ENCODE data around the gene CNTNAP5.

DNA sequence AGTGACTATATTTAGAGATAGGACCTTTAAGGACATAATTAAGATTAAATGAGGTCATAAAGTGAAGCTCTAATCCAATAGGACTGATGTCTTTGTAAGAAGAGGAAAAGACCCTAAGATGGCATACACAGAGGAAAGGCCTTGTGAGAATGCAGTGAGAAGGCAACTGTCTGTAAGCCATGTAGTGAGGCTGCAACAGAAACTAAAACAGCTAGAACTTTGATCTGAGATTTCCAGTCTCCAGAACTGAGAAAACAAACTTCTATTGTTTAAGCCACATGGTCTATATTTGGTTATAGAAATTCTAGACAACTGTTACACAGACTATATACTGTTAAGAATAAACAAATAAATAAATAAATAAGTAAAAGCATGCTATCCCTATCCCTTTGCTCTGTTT, 276.8 kb downstream of the CNTNAP5 start:
- TF ChIP-seq, protein P1, sequence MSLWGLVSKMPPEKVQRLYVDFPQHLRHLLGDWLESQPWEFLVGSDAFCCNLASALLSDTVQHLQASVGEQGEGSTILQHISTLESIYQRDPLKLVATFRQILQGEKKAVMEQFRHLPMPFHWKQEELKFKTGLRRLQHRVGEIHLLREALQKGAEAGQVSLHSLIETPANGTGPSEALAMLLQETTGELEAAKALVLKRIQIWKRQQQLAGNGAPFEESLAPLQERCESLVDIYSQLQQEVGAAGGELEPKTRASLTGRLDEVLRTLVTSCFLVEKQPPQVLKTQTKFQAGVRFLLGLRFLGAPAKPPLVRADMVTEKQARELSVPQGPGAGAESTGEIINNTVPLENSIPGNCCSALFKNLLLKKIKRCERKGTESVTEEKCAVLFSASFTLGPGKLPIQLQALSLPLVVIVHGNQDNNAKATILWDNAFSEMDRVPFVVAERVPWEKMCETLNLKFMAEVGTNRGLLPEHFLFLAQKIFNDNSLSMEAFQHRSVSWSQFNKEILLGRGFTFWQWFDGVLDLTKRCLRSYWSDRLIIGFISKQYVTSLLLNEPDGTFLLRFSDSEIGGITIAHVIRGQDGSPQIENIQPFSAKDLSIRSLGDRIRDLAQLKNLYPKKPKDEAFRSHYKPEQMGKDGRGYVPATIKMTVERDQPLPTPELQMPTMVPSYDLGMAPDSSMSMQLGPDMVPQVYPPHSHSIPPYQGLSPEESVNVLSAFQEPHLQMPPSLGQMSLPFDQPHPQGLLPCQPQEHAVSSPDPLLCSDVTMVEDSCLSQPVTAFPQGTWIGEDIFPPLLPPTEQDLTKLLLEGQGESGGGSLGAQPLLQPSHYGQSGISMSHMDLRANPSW (CRISPR knock-in tag; IDR thresholded peaks at IDR 0.05; ENCODE audit: borderline replicate concordance) = no peak
- TF ChIP-seq, protein P2, sequence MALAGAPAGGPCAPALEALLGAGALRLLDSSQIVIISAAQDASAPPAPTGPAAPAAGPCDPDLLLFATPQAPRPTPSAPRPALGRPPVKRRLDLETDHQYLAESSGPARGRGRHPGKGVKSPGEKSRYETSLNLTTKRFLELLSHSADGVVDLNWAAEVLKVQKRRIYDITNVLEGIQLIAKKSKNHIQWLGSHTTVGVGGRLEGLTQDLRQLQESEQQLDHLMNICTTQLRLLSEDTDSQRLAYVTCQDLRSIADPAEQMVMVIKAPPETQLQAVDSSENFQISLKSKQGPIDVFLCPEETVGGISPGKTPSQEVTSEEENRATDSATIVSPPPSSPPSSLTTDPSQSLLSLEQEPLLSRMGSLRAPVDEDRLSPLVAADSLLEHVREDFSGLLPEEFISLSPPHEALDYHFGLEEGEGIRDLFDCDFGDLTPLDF (CRISPR knock-in tag; IDR thresholded peaks at IDR 0.05) = no peak
- TF ChIP-seq HNRNPH1 (optimal IDR thresholded peaks at IDR 0.05; ENCODE audit: low read depth, low read length) = no peak
- TF ChIP-seq ZKSCAN1 (IDR thresholded peaks at IDR 0.05; ENCODE audit: low read length) = no peak
- TF ChIP-seq TAF1 (CRISPR knock-in tag; IDR thresholded peaks at IDR 0.05) = no peak
- TF ChIP-seq ZNF747 (CRISPR knock-in tag; IDR thresholded peaks at IDR 0.05; ENCODE audit: borderline replicate concordance) = no peak
- TF ChIP-seq NR2C2 (CRISPR knock-in tag; IDR thresholded peaks at IDR 0.05; ENCODE audit: borderline replicate concordance) = no peak
- TF ChIP-seq RAD21 (CRISPR knock-in tag; IDR thresholded peaks at IDR 0.05) = no peak
- TF ChIP-seq MAFK (conservative IDR thresholded peaks at IDR 0.05 in 1 of 2, IDR thresholded peaks at IDR 0.05 in 1 of 2; ENCODE audit: low read length in 2 of 2) = no peak
- no peak for TF ChIP-seq POLR2A (IDR thresholded peaks at IDR 0.05; ENCODE audit: insufficient read depth in 1 of 2, low read depth in 2 of 2, low read length in 2 of 2)
- no peak for TF ChIP-seq KDM1A (CRISPR knock-in tag; IDR thresholded peaks at IDR 0.05)
- no peak for TF ChIP-seq PCBP1 (IDR thresholded peaks at IDR 0.05; ENCODE audit: borderline replicate concordance, low read depth, low read length)
- no peak for TF ChIP-seq PHF5A (CRISPR knock-in tag; IDR thresholded peaks at IDR 0.05; ENCODE audit: low read depth, unreplicated experiment)
- no peak for TF ChIP-seq POLR2AphosphoS5 (IDR thresholded peaks at IDR 0.05; ENCODE audit: low read depth, low read length)
